ENCODE data around the gene PID1.

PID1 gene

DNA sequence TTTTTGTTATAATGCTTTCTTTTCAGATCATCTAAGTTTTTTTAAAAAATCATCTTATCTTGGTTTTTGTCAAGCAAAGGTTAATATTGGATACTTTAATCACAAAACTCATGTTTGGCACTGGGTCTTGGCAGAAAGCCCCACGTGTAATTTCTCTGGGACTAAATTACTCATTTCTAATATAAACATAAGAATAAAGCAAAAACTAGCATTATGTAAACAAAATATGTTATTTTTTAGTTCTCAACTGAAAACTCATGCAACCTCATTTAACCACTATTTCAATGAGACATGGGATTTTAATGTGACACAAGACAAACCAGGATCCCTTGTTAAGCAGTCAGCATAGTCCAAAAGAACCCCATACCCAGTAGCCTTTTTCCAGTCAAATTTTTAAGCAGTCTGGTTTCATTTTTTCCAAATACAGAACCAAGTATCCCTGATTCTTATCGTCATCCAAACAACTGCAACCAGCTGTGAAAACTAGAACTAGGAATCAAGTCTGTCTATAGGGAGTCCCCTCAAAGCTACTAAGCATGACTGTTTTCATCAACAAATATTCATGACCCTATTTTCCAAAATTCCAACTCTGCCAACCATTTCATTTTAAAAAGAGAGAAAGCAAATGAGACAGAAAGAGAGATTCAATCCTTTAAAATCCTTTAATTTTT is 27.1 kb downstream of the PID1 start:
- Mint-ChIP-seq H3K4me3 (no peak overlapping the region), H3K27ac (no peak overlapping the region), H3K9me3 (peaks cover 24% of the 10 kb centered on the region), H3K27me3 (peaks cover 4% of the 10 kb centered on the region), H3K36me3 (ENCODE audit: low read depth) (no peaks in the 10 kb centered on the region), H3K4me1 (ENCODE audit: low read depth) (no peaks in the 10 kb centered on the region)

DNA sequence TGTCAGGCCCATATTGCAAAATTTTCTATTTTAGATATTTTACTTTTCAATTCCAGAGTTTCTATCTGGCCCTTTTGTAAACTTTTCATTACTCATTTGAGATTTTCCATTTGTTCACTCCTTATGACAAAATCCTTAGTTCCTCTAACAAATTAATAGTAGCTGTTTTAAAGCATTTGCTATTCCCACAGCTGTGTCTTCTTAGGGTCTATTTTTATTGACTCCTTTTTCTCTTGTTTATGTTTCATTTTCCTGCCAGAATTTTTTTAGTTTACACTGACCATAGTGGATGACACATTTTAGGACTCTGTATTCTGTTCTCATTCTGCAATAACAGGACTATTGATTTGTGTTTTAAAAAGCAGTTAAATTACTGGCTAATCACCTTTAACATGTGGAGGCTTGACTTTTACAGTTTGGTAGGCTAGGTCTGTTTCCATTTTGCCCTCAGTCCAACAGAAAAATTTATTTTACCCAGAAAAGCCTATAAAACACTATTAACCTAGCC is 30.0 kb downstream of the PID1 start:
- Mint-ChIP-seq H3K4me3 (no peak overlapping the region), H3K4me1 (ENCODE audit: low read depth) (no peaks in the 10 kb centered on the region), H3K27me3 (no peaks in the 10 kb centered on the region), H3K36me3 (ENCODE audit: low read depth) (no peaks in the 10 kb centered on the region), H3K27ac (no peak overlapping the region), H3K9me3 (peaks cover 24% of the 10 kb centered on the region)

DNA sequence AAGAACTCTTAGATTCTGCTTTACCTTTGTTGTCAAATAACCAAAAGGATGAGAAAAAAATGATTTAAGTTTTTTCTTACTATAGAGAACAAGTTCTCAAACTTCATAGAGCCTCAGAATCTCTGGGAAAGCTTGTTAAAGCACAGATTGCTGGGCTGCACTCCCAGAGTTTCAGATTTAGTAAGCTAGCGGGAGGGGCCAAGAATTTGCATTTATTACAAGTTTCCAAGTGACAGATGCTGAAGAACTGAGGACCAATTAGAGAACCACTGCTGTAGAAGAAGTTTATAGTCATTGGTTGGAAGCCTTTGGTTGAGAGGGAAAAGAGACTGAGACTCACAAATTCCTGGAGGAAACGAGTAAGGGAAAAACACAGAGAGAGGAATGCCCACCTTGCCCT is 32.1 kb downstream of the PID1 start:
- peaks cover 29% of the 10 kb centered on the region for H3K9me3 Mint-ChIP-seq

DNA sequence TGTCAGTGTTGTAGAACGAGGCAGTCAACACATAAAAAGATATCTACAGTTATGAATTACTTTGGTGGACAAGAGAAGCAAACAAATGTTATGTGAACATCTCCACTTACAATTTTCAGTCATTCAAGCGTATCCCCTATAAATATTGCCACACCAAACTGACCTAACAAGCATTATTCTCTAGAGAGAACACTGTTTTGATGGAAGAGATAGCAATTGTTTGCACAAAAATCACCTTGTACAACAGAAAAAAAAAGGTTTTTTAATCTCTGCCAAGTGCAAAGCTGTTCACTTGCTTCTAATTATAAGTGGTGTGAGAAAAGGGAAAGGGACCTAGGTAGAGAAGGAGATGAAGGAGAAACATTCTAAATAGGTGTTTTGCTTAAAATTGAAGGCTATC is 33.8 kb downstream of the PID1 start:
- peaks cover 21% of the 10 kb centered on the region for H3K9me3 Mint-ChIP-seq
- H3K4me1 Mint-ChIP-seq (ENCODE audit: low read depth): no peaks in the 10 kb centered on the region
- no peaks in the 10 kb centered on the region for H3K27me3 Mint-ChIP-seq
- H3K36me3 Mint-ChIP-seq (ENCODE audit: low read depth): no peaks in the 10 kb centered on the region
- H3K4me3 Mint-ChIP-seq: no peak overlapping the region
- H3K27ac Mint-ChIP-seq: no peak overlapping the region

More for the DNA sequence above, 32.1 kb downstream of the PID1 start:
- H3K4me1 Mint-ChIP-seq (ENCODE audit: low read depth): no peaks in the 10 kb centered on the region
- no peaks in the 10 kb centered on the region for H3K27me3 Mint-ChIP-seq
- no peak overlapping the region for H3K27ac Mint-ChIP-seq
- no peaks in the 10 kb centered on the region for H3K36me3 Mint-ChIP-seq (ENCODE audit: low read depth)
- no peak overlapping the region for H3K4me3 Mint-ChIP-seq

DNA sequence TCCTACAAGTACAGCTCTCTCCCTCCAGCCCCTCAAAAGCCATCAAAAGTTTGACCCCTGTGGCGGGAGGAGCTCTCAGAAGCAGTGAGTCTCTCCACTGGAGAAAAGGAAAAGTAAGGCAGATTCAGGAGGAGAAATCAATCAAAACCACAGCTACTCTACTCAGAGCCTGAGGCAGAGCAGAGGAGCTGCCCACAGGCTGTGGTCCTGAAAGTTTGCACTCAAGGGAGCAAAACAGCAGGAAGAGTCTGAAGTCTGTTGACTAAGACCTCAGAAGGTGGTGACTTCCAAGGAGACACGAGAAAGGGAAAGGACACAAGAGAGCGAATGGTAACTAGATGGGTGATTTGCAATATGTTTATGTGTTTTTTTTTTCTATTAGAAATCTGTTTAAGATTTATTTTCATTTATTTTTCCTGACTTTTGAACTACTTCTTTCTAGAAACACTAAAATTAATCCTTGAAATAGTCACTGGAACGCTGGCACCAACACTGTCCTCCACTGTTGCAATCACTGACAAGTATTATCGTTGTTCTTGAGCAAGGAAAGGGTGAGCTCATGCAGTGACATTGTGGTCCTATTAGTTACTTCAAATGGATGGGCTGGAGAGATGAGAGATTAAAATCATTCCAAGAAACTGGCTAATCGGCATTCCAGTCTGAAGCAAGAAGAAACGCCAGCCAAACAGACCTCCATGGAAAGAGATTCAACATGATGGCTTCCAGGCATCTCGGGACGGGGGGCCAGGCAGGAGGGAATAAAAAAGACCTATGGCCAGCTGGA is 35.8 kb downstream of the PID1 start:
- no peaks in the 10 kb centered on the region for H3K4me1 Mint-ChIP-seq (ENCODE audit: low read depth)
- no peaks in the 10 kb centered on the region for H3K36me3 Mint-ChIP-seq (ENCODE audit: low read depth)
- peaks cover 16% of the 10 kb centered on the region for H3K9me3 Mint-ChIP-seq

DNA sequence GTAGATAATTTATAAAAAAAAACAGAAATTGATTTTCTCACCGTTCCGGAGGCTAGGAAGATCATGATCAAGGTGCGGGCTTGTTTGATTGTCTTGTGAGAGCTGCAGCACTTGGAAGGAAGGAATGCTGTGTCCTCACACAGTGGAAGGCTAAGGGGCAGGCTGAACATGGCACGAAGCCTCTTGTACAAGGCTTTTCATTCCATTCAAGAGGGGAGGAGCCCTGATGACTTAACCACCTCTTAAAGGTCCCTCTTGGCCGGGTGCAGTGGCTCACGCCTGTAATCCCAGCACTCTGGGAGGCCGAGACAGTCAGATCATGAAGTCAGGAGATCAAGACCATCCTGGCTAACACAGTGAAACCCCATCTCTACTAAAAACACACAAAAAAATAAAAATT is 39.2 kb downstream of the PID1 start:
- Mint-ChIP-seq H3K4me1 (ENCODE audit: low read depth) (no peaks in the 10 kb centered on the region), H3K36me3 (ENCODE audit: low read depth) (no peaks in the 10 kb centered on the region), H3K4me3 (no peak overlapping the region), H3K27ac (no peak overlapping the region), H3K9me3 (peaks cover 8% of the 10 kb centered on the region), H3K27me3 (no peaks in the 10 kb centered on the region)

More for the DNA sequence above, 35.8 kb downstream of the PID1 start:
- no peak overlapping the region for H3K27ac Mint-ChIP-seq
- no peaks in the 10 kb centered on the region for H3K27me3 Mint-ChIP-seq
- no peak overlapping the region for H3K4me3 Mint-ChIP-seq

DNA sequence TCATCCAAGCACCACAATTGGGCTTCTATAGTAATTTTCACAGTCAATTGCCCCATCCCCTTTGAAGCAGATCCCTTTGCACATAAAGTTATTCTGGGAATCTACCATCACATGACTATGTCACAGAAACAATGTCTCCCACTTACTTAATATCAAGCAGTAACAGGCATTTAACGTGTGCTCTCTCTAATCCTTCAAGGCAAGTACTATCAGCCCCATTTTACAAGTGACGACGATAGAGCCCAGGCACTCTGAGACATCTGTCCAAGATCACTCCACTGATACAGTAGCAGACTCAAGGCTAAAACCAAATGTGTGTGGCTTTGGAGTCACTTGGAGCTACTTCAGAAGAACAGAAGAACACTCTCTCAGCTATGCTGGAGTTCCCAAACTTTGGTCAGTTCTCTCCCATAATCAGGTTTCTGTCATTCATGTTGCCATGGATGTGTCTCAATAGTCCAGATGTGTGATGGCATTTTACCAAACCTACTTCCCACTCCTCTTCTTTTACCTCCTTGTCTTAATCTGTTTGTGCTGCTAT is 39.7 kb downstream of the PID1 start:
- no peak overlapping the region for H3K27ac Mint-ChIP-seq
- no peak overlapping the region for H3K4me3 Mint-ChIP-seq
- no peaks in the 10 kb centered on the region for H3K4me1 Mint-ChIP-seq (ENCODE audit: low read depth)
- peaks cover 8% of the 10 kb centered on the region for H3K9me3 Mint-ChIP-seq
- H3K27me3 Mint-ChIP-seq: no peaks in the 10 kb centered on the region
- no peaks in the 10 kb centered on the region for H3K36me3 Mint-ChIP-seq (ENCODE audit: low read depth)

DNA sequence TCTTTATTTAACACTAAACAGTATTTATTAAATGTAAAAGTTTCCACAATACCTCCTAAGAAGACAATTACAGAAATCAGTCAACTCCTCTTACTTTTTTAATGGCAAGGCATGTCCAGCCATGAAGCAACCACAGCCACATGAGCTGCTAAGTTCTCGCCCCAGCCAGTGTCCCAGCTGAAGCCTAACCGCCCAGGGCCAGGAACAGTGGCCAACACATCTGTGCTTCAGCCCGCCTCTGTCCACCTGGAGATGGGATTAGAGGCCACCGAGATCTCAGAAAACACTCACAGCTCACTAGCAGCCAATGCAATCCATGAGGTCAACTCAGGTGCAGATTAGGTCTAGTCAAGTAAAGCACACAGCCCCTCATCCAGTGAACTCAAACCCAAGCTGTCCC is 40.2 kb downstream of the PID1 start:
- Mint-ChIP-seq H3K27ac (no peak overlapping the region), H3K4me1 (ENCODE audit: low read depth) (no peaks in the 10 kb centered on the region), H3K27me3 (no peaks in the 10 kb centered on the region), H3K4me3 (no peak overlapping the region), H3K9me3 (peaks cover 8% of the 10 kb centered on the region), H3K36me3 (ENCODE audit: low read depth) (no peaks in the 10 kb centered on the region)

DNA sequence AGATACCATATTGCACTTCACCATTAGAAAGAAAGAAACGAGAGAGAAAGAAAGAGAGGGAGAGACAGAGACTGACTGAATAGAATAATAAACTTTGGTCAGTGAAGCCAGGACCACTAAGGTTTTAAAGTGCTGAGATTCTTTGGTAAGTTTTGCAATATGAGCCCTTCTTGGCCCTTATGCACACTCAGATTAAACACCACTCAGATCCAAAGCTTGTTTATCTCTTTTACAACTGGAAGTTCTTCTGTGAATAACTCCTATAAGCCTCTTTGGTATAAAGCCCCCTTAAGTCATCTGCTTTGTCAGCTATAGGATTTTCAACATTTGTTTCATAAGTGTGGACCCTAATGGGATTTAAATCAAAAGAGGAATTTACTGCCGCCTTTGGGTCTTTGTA is 40.8 kb downstream of the PID1 start:
- Mint-ChIP-seq H3K27me3 (no peaks in the 10 kb centered on the region), H3K36me3 (ENCODE audit: low read depth) (no peaks in the 10 kb centered on the region), H3K9me3 (peaks cover 8% of the 10 kb centered on the region), H3K4me1 (ENCODE audit: low read depth) (no peaks in the 10 kb centered on the region), H3K4me3 (no peak overlapping the region), H3K27ac (no peak overlapping the region)

DNA sequence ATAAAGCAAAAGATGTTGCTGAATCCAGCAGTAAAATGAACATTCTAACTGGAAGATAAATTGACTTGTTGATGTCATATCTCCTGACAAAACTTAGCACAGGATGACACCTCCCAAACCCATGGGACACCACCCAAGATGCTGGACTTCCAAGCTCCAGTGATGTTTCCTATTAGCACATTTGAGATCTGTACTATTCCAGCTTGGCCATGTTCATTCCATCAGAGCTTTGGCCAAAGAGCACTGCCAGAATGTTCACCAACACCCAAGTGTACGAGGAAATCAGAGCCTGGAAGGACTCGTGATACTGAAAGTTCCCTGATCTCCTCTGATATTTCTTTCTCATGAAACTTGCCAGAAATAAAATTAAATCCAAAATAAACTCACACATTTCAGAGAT is 44.7 kb downstream of the PID1 start:
- Mint-ChIP-seq H3K4me1 (ENCODE audit: low read depth) (no peaks in the 10 kb centered on the region), H3K27ac (no peak overlapping the region), H3K36me3 (ENCODE audit: low read depth) (no peaks in the 10 kb centered on the region), H3K27me3 (no peaks in the 10 kb centered on the region), H3K9me3 (peaks cover 9% of the 10 kb centered on the region), H3K4me3 (no peak overlapping the region)

DNA sequence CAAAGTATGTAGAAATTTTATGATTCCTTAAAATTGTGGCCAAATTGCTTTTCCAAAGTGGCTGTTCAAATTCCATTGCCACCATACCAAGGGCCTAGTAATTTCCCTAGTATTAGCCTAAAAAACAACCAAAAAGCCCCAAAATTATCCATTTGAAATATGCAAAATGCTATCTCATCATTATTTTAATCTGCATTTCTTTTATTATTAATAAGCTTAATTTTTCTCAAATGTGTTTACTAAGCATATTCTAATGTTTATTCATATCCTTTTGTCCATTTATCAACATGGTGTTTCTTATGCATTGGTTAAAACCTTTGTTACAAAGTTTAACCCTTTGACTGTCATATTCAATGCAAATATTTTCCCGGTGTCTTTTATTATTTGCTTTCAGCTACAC is 48.0 kb downstream of the PID1 start:
- Mint-ChIP-seq H3K9me3 (peaks cover 8% of the 10 kb centered on the region), H3K36me3 (ENCODE audit: low read depth) (no peaks in the 10 kb centered on the region), H3K4me1 (ENCODE audit: low read depth) (no peaks in the 10 kb centered on the region), H3K4me3 (no peak overlapping the region), H3K27ac (no peak overlapping the region), H3K27me3 (no peaks in the 10 kb centered on the region)

DNA sequence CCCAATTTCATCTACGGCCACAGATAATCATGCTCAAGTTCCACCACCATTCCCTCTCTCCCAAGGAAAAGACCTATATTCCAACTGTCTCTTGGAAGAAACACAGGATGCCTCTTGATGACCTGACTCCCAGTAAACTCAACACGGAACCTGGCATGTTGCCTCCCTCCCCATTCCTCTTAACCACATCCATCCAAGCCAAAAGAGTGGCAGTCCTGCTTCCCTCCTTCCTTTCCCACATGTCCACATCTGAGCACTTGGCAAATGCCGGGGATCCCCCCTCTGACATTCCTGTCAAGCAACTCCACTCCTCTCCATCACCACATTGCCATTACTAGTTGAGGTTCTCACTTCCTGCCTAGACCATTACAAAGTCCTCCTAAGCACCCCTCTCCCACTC is 49.4 kb downstream of the PID1 start:
- Mint-ChIP-seq H3K4me1 (ENCODE audit: low read depth) (no peaks in the 10 kb centered on the region), H3K9me3 (peaks cover 8% of the 10 kb centered on the region), H3K36me3 (ENCODE audit: low read depth) (no peaks in the 10 kb centered on the region), H3K27me3 (no peaks in the 10 kb centered on the region), H3K27ac (no peak overlapping the region), H3K4me3 (no peak overlapping the region)

DNA sequence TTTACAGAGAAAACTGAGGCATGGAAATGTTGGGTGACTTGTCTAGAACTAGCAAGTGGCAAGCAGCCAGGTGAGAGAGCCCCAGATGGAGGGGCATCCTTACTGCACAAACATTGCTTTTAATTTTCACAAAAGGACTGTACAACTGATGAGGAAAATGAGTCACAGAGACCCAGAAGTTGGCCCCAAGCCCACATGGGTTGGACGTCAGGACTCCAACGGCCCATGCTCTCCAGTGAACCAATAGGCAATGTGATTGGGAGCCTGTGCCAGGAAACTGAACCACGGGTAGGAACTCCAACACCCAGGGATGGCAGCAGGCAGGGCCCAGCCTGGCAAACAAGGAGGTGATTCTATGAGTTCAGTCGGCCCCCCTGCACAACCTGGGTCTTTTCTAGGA is 50.8 kb downstream of the PID1 start:
- H3K9me3 Mint-ChIP-seq: peaks cover 8% of the 10 kb centered on the region
- H3K4me1 Mint-ChIP-seq (ENCODE audit: low read depth): no peaks in the 10 kb centered on the region
- H3K27me3 Mint-ChIP-seq: no peaks in the 10 kb centered on the region

DNA sequence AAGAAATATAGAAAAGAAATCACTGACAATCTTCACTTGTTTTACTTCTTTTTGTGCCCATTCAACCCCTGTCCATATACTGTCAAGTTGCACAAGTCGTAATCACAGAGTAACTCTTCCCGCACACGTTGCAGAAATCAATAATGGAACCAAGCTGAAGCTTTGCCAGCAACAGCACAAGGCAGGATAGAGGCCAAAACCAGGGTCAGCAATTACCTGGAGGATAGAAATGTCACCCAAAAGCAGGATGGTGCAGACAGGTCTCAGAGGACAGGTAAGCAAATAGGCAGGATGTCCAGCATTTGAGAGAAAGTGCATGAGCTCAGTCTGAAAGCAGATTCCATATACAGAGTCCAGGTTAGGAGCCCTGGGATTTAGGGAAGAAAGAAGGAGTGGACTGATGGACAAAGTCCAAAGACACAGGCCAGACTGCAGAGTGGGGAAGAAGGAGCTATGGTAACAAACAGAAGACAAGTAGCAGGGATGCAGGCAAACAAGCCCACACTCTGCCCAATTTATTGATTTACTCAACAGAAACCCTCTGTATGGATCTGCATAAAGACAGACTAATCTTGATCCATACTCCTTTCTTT is 52.7 kb downstream of the PID1 start:
- no peaks in the 10 kb centered on the region for H3K27me3 Mint-ChIP-seq
- no peak overlapping the region for H3K4me3 Mint-ChIP-seq
- peaks cover 8% of the 10 kb centered on the region for H3K9me3 Mint-ChIP-seq
- H3K4me1 Mint-ChIP-seq (ENCODE audit: low read depth): no peaks in the 10 kb centered on the region
- no peaks in the 10 kb centered on the region for H3K36me3 Mint-ChIP-seq (ENCODE audit: low read depth)
- no peak overlapping the region for H3K27ac Mint-ChIP-seq

More for the DNA sequence above, 50.8 kb downstream of the PID1 start:
- H3K27ac Mint-ChIP-seq: no peak overlapping the region
- H3K36me3 Mint-ChIP-seq (ENCODE audit: low read depth): no peaks in the 10 kb centered on the region
- no peak overlapping the region for H3K4me3 Mint-ChIP-seq

DNA sequence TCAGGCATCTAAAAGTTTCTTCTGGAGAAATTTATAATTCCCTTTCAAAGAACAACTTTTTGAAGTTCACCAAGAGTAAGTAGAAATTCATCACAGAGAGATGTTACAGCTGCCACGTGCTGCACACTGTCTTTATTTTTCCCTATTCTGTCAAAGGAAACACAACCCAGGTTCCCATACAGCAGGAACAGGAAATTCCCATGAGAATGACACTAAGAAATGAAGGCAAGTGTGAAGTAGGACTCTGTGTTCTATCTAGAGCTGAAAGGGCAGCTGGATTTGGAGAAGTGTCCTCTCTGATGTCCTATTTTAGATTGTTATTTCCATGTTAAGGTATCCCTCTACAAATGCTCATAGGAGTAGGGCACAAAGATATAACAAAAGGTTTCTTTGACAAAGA is 58.8 kb downstream of the PID1 start:
- H3K4me1 Mint-ChIP-seq (ENCODE audit: low read depth): no peaks in the 10 kb centered on the region
- peaks cover 3% of the 10 kb centered on the region for H3K9me3 Mint-ChIP-seq
- H3K27me3 Mint-ChIP-seq: no peaks in the 10 kb centered on the region
- no peaks in the 10 kb centered on the region for H3K36me3 Mint-ChIP-seq (ENCODE audit: low read depth)
- no peak overlapping the region for H3K4me3 Mint-ChIP-seq
- H3K27ac Mint-ChIP-seq: no peak overlapping the region

Measured in stimulated activated naive CD8-positive, alpha-beta T cell treated with anti-CD3 and anti-CD28 coated beads, Interleukin-15, Interleukin-2, amounts not matched to agents 100 ng/mL and 50 ng/mL, for 24 hours (primary cell).